ENCODE results near the gene ABHD16B.
A peak's percentile ranks its signal among the peaks of the same experiment; 100 is the strongest.

ABHD16B gene

GRCh38 chr20:63895202-63895951, 34.1 kb downstream of the ABHD16B start:
- DNase-seq (ENCODE audit: low read depth, low spot score) = peak; percentile 10

- DNase-seq (ENCODE audit: low read depth, low spot score) = no peak
These were observed 34.6 kb downstream of the ABHD16B start for GRCh38 chr20:63895952-63896263.

- DNase-seq (ENCODE audit: low read depth, low spot score) = peak; percentile 41
These were observed 35.2 kb downstream of the ABHD16B start for GRCh38 chr20:63896264-63897105.

GRCh38 chr20:63897978-63898561, 36.8 kb downstream of the ABHD16B start:
- no peak for DNase-seq (ENCODE audit: low read depth, low spot score)

GRCh38 chr20:63898882-63899558, 37.7 kb downstream of the ABHD16B start:
- DNase-seq (ENCODE audit: low read depth, low spot score) = no peak

- DNase-seq (ENCODE audit: low read depth, low spot score) = no peak
These were observed 39.1 kb downstream of the ABHD16B start for GRCh38 chr20:63900413-63900812.

GRCh38 chr20:63903796-63904561, 42.7 kb downstream of the ABHD16B start:
- no peak for DNase-seq (ENCODE audit: low read depth, low spot score)

GRCh38 chr20:63908008-63908682, 46.8 kb downstream of the ABHD16B start:
- DNase-seq (ENCODE audit: low read depth, low spot score) = no peak

- no peak for DNase-seq (ENCODE audit: low read depth, low spot score)
These were observed 49.9 kb downstream of the ABHD16B start for GRCh38 chr20:63911176-63911575.

Measured in ELF-1 (cell line).